H7 (cell line): ENCODE measurements around the gene TMEM72. TPM values are rescaled to one million over a fixed set of nuclear protein-coding genes. Genes with fewer than 3 reads are reported as not detected.
A peak's percentile ranks its signal among the peaks of the same experiment; 100 is the strongest.

ENCODE experiments used
- DNase-seq: peaks from one replicate; pipeline ENCODE4 v3.0.0; 2012
- H3K27me3 ChIP-seq: 2 replicates; pipeline ENCODE4 v1.6.0; 2011; ENCODE audit warnings: mild to moderate bottlenecking, low read length; ENCODE audit not compliant: control insufficient read depth, insufficient read depth
- H3K36me3 ChIP-seq: replicated peaks from 2 replicates; pipeline ENCODE4 v1.5.1; 2011; ENCODE audit warnings: low read length; ENCODE audit not compliant: control insufficient read depth, insufficient read depth
- H3K4me3 ChIP-seq: 2 replicates; pipeline ENCODE4 v1.5.1; 2011; ENCODE audit warnings: low read depth, mild to moderate bottlenecking, control low read depth, low read length, moderate library complexity; ENCODE audit not compliant: insufficient read depth
- total RNA-seq: library from RNA; depleted of rRNA; stranded (reverse); fragments of >200 nt; shearing (Covaris generic); gene quantifications from 2 replicates; pipeline ENCODE4 v1.2.3, GENCODE V29; 2014

TMEM72 gene
- total RNA-seq, 1 experiment from 2014 or later: not detected

DNA sequence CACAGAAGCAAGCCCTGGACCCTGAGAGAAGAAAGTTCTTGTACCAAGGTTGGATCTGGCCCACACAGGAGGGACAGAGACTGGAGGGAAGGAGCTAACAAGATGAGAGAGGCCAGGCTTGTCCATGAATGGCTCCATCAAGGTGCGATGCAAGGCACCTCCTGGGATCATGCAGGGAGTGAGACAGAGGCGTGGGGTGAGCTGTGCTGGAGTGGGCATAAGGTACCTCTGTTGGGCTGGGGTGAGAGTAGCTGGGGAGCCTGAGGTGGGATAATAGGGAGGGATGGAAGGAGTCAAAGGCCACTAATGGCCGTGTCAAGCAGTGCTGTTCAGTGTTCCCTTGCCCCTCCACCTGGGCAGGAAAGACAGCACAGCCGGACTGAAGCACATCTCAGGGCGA is 9.9 kb downstream of the TMEM72 start:
- no peaks in the 10 kb centered on the region for H3K27me3 ChIP-seq

DNA sequence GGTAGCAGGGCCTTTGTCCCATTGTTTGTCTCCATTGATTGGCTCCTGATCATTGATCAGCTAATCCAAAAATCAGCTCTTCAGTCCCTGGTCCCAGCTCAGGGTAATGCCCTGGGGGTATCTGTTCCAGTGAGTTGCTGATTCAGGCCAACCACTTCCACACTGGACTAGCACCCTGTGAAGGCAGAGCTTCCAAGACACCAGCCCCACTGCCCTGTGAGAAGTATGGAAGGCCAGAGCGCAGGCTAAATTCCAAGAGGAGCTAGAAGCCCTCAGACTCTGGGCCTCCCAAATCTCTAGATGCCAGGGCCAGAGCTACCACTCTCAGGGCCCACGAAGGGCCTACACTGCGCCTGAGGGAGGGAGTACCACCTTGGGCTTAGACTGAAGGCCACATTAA is 10.4 kb downstream of the TMEM72 start:
- no peak overlapping the region for H3K4me3 ChIP-seq
- H3K36me3 ChIP-seq: no peaks in the 10 kb centered on the region
- no peaks in the 10 kb centered on the region for H3K27me3 ChIP-seq
- DNase-seq: no peak

More for the DNA sequence above, 9.9 kb downstream of the TMEM72 start:
- H3K36me3 ChIP-seq: no peaks in the 10 kb centered on the region
- no peak for DNase-seq
- no peak overlapping the region for H3K4me3 ChIP-seq

- no peak overlapping the region for H3K4me3 ChIP-seq
- DNase-seq: no peak
- H3K27me3 ChIP-seq: no peaks in the 10 kb centered on the region
- no peaks in the 10 kb centered on the region for H3K36me3 ChIP-seq
These were observed 10.9 kb downstream of the TMEM72 start for GRCh38 chr10:44922021-44922420.

GRCh38 chr10:44922796-44923545 is 11.8 kb downstream of the TMEM72 start:
- Histone ChIP-seq H3K36me3 (no peaks in the 10 kb centered on the region), H3K4me3 (no peak overlapping the region), H3K27me3 (no peaks in the 10 kb centered on the region)
- DNase-seq: no peak

- no peaks in the 10 kb centered on the region for H3K36me3 ChIP-seq
- DNase-seq: no peak
- no peak overlapping the region for H3K4me3 ChIP-seq
- no peaks in the 10 kb centered on the region for H3K27me3 ChIP-seq
These were observed 12.5 kb downstream of the TMEM72 start for GRCh38 chr10:44923611-44924010.

DNA sequence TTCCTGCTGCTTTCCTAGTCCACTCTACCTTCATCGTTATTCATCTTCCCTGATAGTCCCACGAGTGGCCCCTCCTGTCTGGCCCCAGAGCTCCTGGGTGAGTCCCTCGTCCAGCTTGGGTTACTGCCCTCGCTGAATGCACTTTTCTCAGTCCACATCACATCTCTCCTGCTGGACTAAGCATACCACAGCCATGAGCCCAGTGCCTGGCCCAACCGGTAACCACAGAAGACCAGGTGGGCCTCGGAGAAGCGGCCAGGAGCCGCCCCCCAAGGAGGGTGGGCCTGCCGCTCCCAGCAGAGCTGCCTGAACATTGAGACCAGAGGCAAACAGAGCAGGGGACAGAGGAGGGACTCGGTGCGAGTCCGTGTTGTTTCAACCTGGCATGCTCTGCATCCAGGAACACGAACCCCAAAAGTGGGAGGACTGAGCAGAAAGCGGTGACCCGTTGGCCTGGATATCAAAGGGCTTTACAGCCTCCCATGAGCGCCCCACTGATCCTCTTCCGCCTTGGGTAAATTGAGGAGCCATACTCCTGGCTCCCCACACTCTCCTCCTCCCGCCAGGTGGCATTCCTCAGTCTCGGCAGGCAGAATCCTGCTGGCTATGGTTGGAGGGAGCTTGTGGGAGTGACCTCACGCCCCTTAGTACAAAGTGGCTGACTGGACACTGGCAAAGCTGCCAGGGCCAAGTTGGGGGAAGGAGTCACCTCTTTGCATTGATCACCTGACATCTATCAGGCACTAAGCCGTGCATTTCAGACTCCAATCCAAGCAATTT is 13.3 kb downstream of the TMEM72 start:
- DNase-seq: peak; percentile 44
- Histone ChIP-seq H3K36me3 (no peaks in the 10 kb centered on the region), H3K27me3 (no peaks in the 10 kb centered on the region), H3K4me3 (no peak overlapping the region)

GRCh38 chr10:44925224-44925623 is 14.1 kb downstream of the TMEM72 start:
- no peak overlapping the region for H3K4me3 ChIP-seq
- H3K36me3 ChIP-seq: no peaks in the 10 kb centered on the region
- no peaks in the 10 kb centered on the region for H3K27me3 ChIP-seq
- DNase-seq: peak; percentile 88

- H3K27me3 ChIP-seq: no peaks in the 10 kb centered on the region
- no peaks in the 10 kb centered on the region for H3K36me3 ChIP-seq
- DNase-seq: no peak
- H3K4me3 ChIP-seq: no peak overlapping the region
These were observed 14.9 kb downstream of the TMEM72 start for GRCh38 chr10:44925811-44926750.

- no peaks in the 10 kb centered on the region for H3K36me3 ChIP-seq
- peak; percentile 22 for DNase-seq
These were observed 15.7 kb downstream of the TMEM72 start for GRCh38 chr10:44926751-44927351.

DNA sequence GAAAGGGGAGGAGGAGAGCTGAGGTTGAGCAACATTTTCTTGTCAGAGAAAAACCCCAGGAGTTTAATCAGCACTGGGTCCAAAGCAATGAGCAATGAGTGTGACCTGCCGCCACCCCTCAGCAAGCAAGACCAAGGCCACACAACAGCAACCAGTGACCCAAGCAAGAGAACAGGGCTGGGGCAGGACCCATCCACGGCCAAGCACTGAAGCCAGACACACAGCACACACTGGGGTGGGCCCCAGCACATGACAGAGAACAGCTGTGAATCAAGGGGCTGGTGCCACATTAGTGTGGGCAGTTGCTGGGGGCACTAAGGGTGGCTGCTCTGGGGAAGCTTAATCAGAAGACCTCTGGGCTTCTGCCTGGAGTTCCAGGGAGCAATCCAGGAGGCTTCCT is 16.2 kb downstream of the TMEM72 start:
- Histone ChIP-seq H3K4me3 (no peak overlapping the region), H3K27me3 (no peaks in the 10 kb centered on the region), H3K36me3 (no peaks in the 10 kb centered on the region)
- DNase-seq: peak; percentile 8

More at GRCh38 chr10:44926751-44927351, 15.7 kb downstream of the TMEM72 start:
- Histone ChIP-seq H3K4me3 (no peak overlapping the region), H3K27me3 (no peaks in the 10 kb centered on the region)

DNA sequence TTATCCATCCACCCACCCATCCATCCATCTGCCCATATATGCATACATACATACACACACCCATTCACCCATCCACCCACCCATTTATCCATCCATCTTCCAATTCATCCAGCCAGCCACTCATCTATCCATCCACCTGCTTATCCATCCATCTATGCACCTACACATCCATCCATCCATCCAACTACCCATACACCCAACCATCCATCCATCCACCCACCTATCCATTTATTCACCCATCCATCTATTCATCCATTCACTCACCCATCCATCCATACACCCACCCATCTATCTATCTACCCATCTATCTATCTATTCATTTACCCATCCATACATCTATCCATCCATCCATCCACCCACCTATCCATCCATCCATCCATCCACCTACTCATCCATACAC is 17.3 kb downstream of the TMEM72 start:
- no peaks in the 10 kb centered on the region for H3K36me3 ChIP-seq
- no peak for DNase-seq
- no peak overlapping the region for H3K4me3 ChIP-seq
- no peaks in the 10 kb centered on the region for H3K27me3 ChIP-seq

- no peaks in the 10 kb centered on the region for H3K27me3 ChIP-seq
- DNase-seq: no peak
- H3K36me3 ChIP-seq: no peaks in the 10 kb centered on the region
- H3K4me3 ChIP-seq: no peak overlapping the region
These were observed 18.5 kb downstream of the TMEM72 start for GRCh38 chr10:44929356-44930255.

DNA sequence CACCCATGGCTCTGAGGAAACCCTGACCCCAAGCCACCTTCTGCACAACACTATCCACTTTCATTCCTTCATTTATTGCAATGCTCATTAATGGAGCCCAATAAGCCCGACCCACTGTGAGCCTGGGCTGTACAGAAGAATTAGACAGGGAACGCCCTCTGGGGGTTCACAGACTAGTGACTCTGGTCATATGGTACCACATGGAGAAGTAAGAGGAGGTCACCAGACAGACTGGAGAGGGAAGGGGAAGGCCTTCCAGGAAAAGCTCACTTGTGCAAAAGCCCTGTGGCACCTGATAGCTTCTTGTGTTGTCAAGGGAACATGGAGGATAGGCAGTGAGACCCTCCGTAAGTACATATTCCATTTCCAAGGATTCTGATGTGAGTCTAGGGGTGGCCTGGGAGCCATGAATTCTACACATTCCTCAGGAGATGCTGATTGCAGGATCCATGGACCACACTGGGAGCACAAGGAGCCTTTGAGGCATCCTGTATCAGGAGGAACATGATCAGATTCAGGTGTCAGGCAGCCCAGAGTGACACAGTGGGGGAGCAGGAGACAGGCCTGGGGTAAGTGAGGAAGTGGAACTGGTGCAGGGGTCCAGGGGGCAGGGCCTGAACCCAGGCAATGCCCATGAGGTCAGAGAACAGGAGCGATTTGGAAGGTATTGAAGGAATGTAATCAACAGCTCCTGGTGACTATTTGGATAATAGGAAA is 19.9 kb downstream of the TMEM72 start:
- no peak for DNase-seq
- H3K36me3 ChIP-seq: no peaks in the 10 kb centered on the region
- H3K27me3 ChIP-seq: no peaks in the 10 kb centered on the region

More for the DNA sequence above, 19.9 kb downstream of the TMEM72 start:
- H3K4me3 ChIP-seq: no peak overlapping the region
